Neutrophil (primary cell): Measurements from ENCODE around the gene RPL36AL.

ENCODE experiments used
- H3K27ac ChIP-seq: fragments of 200-600 bp; sonication (generic); 2 replicates; pipeline ENCODE4 v1.5.1; 2016; ENCODE audit warnings: mild to moderate bottlenecking, moderate library complexity
- H3K27me3 ChIP-seq: fragments of 200-600 bp; sonication (generic); 2 replicates; pipeline ENCODE4 v1.6.0; 2016; ENCODE audit warnings: mild to moderate bottlenecking
- H3K36me3 ChIP-seq: fragments of 200-600 bp; sonication (generic); 2 replicates; pipeline ENCODE4 v1.5.1; 2017
- H3K4me1 ChIP-seq, 2 experiments: fragments of 200-600 bp in 1 of 2; sonication (generic) in 1 of 2; 1 replicate in 1 of 2; 2 replicates in 1 of 2; pipeline versions ENCODE4 v1.5.1 to v1.6.1; 2013 to 2016; ENCODE audit warnings: low read depth in 1 of 2, low read length in 1 of 2, mild to moderate bottlenecking in 1 of 2, moderate library complexity in 1 of 2; ENCODE audit not compliant: control insufficient read depth in 1 of 2, insufficient read depth in 1 of 2
- H3K4me3 ChIP-seq, 2 experiments: fragments of 200-600 bp in 1 of 2; sonication (generic) in 1 of 2; 1 replicate in 1 of 2; 2 replicates in 1 of 2; pipeline ENCODE4 v1.5.1; 2013 to 2016; ENCODE audit warnings: low read depth in 1 of 2, low read length in 1 of 2, mild to moderate bottlenecking in 1 of 2, moderate library complexity in 1 of 2
- H3K9me3 ChIP-seq: fragments of 200-600 bp; sonication (generic); 2 replicates; pipeline ENCODE4 v1.5.1; 2016
- CTCF ChIP-seq: fragments of 200-600 bp; sonication (generic); IDR thresholded peaks from 2 replicates; pipeline ENCODE4 v1.5.1; 2016; ENCODE audit warnings: antibody characterized with exemption

Gene RPL36AL

GRCh38 chr14:49634547-49635334 lies 14.3 kb upstream of the RPL36AL start, which contains the start of gene DNAAF2:
Gene DNAAF2, minus strand, starts transcription at chr14:49635244. Its CDS starts 95 bp downstream, at chr14:49635149.
- Histone ChIP-seq H3K36me3 (no peaks in the 10 kb centered on the region), H3K27me3 (no peaks in the 10 kb centered on the region), H3K4me1 (peaks cover 25 to 30% of the 10 kb centered on the region in 2 experiments), H3K9me3 (no peaks in the 10 kb centered on the region), H3K4me3 (peak within 1 kb of the TSS; percentile 90 to 91), H3K27ac (peak within 1 kb of the TSS; percentile 96)
- TF ChIP-seq CTCF, result no peak

GRCh38 chr14:49633640-49634546 lies 13.5 kb upstream of the RPL36AL start:
- H3K4me1 ChIP-seq, result peaks cover 25 to 30% of the 10 kb centered on the region in 2 experiments
- H3K4me3 ChIP-seq, result peak overlapping the region; percentile 90 to 91
- no peaks in the 10 kb centered on the region for H3K36me3 ChIP-seq
- no peaks in the 10 kb centered on the region for H3K9me3 ChIP-seq
- peak; percentile 73 for TF ChIP-seq CTCF
- peak overlapping the region; percentile 96 for H3K27ac ChIP-seq
- H3K27me3 ChIP-seq, result no peaks in the 10 kb centered on the region

DNA sequence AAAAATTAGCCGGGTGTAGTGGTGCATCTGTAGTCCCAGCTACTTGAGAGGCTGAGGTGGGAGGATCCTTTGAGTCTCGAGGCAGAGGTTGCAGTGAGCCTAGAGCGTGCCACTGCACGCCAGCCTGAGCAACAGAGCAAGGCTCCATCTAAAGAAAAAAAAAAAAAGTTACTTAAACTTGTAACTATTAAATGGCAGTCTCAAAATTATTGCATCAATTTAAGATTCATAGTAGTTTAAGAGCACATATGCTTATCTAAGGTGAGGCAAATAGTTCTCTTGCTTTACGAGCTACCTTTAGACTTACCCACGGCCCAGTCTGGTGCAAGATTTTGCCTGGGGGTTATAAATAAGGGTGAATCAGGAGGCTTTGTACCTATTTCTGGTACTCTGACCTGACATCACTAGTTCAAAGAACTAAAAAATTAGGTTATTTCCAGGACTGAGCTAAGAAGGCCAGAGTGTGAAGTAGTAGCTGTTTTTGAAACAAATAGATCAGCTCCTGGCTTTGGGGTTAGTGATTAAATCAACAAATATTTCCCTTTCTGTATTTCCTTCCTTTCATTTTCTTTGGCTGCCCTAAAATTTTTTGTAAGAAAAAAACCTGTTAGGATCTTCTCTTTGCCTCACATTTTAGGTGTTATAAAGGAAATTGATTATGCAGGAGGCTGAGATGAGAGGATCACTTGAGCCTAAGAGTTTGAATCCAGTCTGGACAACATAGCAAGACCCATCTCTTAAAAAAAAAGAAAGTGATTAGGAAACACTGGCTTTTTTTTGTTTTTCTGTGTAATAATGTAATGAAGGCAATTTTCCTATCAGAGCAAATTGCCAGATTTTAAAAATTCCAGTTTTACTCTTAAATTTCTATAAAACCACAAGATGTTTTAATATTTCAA lies 3.8 kb upstream of the RPL36AL start:
- Histone ChIP-seq H3K9me3 (no peaks in the 10 kb centered on the region), H3K4me1 (peaks cover 30 to 32% of the 10 kb centered on the region in 2 experiments), H3K27me3 (no peaks in the 10 kb centered on the region), H3K4me3 (no peak overlapping the region), H3K36me3 (peaks cover 3% of the 10 kb centered on the region), H3K27ac (no peak overlapping the region)
- no peak for TF ChIP-seq CTCF

- Histone ChIP-seq H3K4me3 (no peak overlapping the region), H3K4me1 (peaks cover 34 to 38% of the 10 kb centered on the region in 2 experiments), H3K36me3 (peaks cover 11% of the 10 kb centered on the region), H3K9me3 (no peaks in the 10 kb centered on the region), H3K27ac (no peak overlapping the region), H3K27me3 (no peaks in the 10 kb centered on the region)
- TF ChIP-seq CTCF, result no peak
Measured at GRCh38 chr14:49623387-49623786, 3.0 kb upstream of the RPL36AL start.

- H3K4me3 ChIP-seq, result peak overlapping the region; percentile 87 to 89
- H3K36me3 ChIP-seq, result peaks cover 19% of the 10 kb centered on the region
- H3K9me3 ChIP-seq, result no peaks in the 10 kb centered on the region
- H3K4me1 ChIP-seq, result peaks cover 38 to 39% of the 10 kb centered on the region in 2 experiments
- no peak for TF ChIP-seq CTCF
- peak overlapping the region; percentile 95 for H3K27ac ChIP-seq
- H3K27me3 ChIP-seq, result no peaks in the 10 kb centered on the region
Measured at GRCh38 chr14:49622022-49622607, 1.7 kb upstream of the RPL36AL start.
